ENCODE measurements around the gene OR1D5.

GRCh38 chr17:3035256-3035967 is 28.0 kb downstream of the OR1D5 start:
- no peak for TF ChIP-seq NR2C2 (IDR thresholded peaks at IDR 0.05; ENCODE audit: borderline replicate concordance, control insufficient read depth, insufficient read length, low read depth)
- TF ChIP-seq, protein P1, sequence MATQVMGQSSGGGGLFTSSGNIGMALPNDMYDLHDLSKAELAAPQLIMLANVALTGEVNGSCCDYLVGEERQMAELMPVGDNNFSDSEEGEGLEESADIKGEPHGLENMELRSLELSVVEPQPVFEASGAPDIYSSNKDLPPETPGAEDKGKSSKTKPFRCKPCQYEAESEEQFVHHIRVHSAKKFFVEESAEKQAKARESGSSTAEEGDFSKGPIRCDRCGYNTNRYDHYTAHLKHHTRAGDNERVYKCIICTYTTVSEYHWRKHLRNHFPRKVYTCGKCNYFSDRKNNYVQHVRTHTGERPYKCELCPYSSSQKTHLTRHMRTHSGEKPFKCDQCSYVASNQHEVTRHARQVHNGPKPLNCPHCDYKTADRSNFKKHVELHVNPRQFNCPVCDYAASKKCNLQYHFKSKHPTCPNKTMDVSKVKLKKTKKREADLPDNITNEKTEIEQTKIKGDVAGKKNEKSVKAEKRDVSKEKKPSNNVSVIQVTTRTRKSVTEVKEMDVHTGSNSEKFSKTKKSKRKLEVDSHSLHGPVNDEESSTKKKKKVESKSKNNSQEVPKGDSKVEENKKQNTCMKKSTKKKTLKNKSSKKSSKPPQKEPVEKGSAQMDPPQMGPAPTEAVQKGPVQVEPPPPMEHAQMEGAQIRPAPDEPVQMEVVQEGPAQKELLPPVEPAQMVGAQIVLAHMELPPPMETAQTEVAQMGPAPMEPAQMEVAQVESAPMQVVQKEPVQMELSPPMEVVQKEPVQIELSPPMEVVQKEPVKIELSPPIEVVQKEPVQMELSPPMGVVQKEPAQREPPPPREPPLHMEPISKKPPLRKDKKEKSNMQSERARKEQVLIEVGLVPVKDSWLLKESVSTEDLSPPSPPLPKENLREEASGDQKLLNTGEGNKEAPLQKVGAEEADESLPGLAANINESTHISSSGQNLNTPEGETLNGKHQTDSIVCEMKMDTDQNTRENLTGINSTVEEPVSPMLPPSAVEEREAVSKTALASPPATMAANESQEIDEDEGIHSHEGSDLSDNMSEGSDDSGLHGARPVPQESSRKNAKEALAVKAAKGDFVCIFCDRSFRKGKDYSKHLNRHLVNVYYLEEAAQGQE (IDR thresholded peaks at IDR 0.05; ENCODE audit: low read depth, low read length) = no peak
- TF ChIP-seq POLR2AphosphoS5 (IDR thresholded peaks at IDR 0.05; ENCODE audit: low read length) = no peak
- no peak for TF ChIP-seq CHD2 (IDR thresholded peaks at IDR 0.05; ENCODE audit: borderline replicate concordance, low read depth, low read length)

Data from GM12878 (cell line).